Activated T-cell treated with anti-CD3 and anti-CD28 coated beads, Interleukin-2, amount 50 U/mL, for 4 hours (primary cell): ENCODE results near the gene NAT8L. TPM values are rescaled to one million over a fixed set of nuclear protein-coding genes. Genes with fewer than 3 reads are reported as not detected.

Experiments used
- ATAC-seq, 2 donors: fragments of 200-7000 bp; cut with Tn5 transposase; one replicate each; pipeline ENCODE4 v1.10.0; 2021
- DNase-seq: peaks from one replicate; pipeline ENCODE4 v3.0.0-alpha.2; 2020
- H3K27me3 Mint-ChIP-seq: one replicate; pipeline ENCODE4 v1.8.0; 2021; ENCODE audit warnings: low read depth, mixed read lengths
- H3K36me3 Mint-ChIP-seq: one replicate; pipeline ENCODE4 v1.8.0; 2022; ENCODE audit warnings: mixed read lengths; ENCODE audit not compliant: insufficient read depth
- H3K4me1 Mint-ChIP-seq: one replicate; pipeline ENCODE4 v1.8.0; 2021; ENCODE audit warnings: low read depth, mixed read lengths
- H3K4me3 Mint-ChIP-seq: one replicate; pipeline ENCODE4 v1.8.0; 2021; ENCODE audit warnings: mild to moderate bottlenecking, moderate library complexity, mixed read lengths
- H3K9me3 Mint-ChIP-seq: one replicate; pipeline ENCODE4 v1.8.0; 2021; ENCODE audit warnings: mixed read lengths
- total RNA-seq, 3 donors: library from RNA; stranded (reverse); gene quantifications; one replicate each; pipeline ENCODE4 v1.2.1, GENCODE V29; 2021

Gene NAT8L
- total RNA-seq, 3 donors from 2014 or later, result 0.71 to 1.2 (median 0.82) TPM

- Mint-ChIP-seq H3K9me3 (no peaks in the 10 kb centered on the region), H3K4me1 (peaks cover 5% of the 10 kb centered on the region), H3K4me3 (peak overlapping the region; percentile 76), H3K36me3 (no peaks in the 10 kb centered on the region), H3K27me3 (peaks cover 18% of the 10 kb centered on the region)
- DNase-seq (peak; percentile 28), ATAC-seq (peak; percentile 57 to 70)
Observed at GRCh38 chr4:2042204-2042946, 16.8 kb upstream of the NAT8L start.

GRCh38 chr4:2042947-2043395 is 16.2 kb upstream of the NAT8L start:
- no peak for ATAC-seq
- H3K9me3 Mint-ChIP-seq, result no peaks in the 10 kb centered on the region
- peaks cover 5% of the 10 kb centered on the region for H3K4me1 Mint-ChIP-seq
- peaks cover 23% of the 10 kb centered on the region for H3K27me3 Mint-ChIP-seq
- peak overlapping the region; percentile 76 for H3K4me3 Mint-ChIP-seq
- DNase-seq, result no peak
- no peaks in the 10 kb centered on the region for H3K36me3 Mint-ChIP-seq

GRCh38 chr4:2043396-2044118 is 15.6 kb upstream of the NAT8L start:
- Mint-ChIP-seq H3K9me3 (no peaks in the 10 kb centered on the region), H3K27me3 (peaks cover 27% of the 10 kb centered on the region), H3K4me1 (peaks cover 5% of the 10 kb centered on the region), H3K4me3 (no peak overlapping the region), H3K36me3 (no peaks in the 10 kb centered on the region)
- no peak for ATAC-seq
- DNase-seq, result no peak

GRCh38 chr4:2044119-2044485 is 15.0 kb upstream of the NAT8L start:
- peaks cover 5% of the 10 kb centered on the region for H3K4me1 Mint-ChIP-seq
- DNase-seq, result no peak
- no peaks in the 10 kb centered on the region for H3K36me3 Mint-ChIP-seq
- H3K4me3 Mint-ChIP-seq, result no peak overlapping the region
- no peak for ATAC-seq
- peaks cover 27% of the 10 kb centered on the region for H3K27me3 Mint-ChIP-seq
- no peaks in the 10 kb centered on the region for H3K9me3 Mint-ChIP-seq

GRCh38 chr4:2044542-2045517 is 14.3 kb upstream of the NAT8L start:
- DNase-seq (no peak), ATAC-seq (no peak)
- Mint-ChIP-seq H3K4me3 (no peak overlapping the region), H3K27me3 (peaks cover 31% of the 10 kb centered on the region), H3K36me3 (no peaks in the 10 kb centered on the region), H3K9me3 (no peaks in the 10 kb centered on the region), H3K4me1 (peaks cover 5% of the 10 kb centered on the region)

- no peak overlapping the region for H3K4me3 Mint-ChIP-seq
- H3K9me3 Mint-ChIP-seq, result no peaks in the 10 kb centered on the region
- H3K36me3 Mint-ChIP-seq, result no peaks in the 10 kb centered on the region
- DNase-seq (no peak), ATAC-seq (no peak)
- H3K27me3 Mint-ChIP-seq, result peaks cover 31% of the 10 kb centered on the region
- H3K4me1 Mint-ChIP-seq, result peaks cover 3% of the 10 kb centered on the region
Observed at GRCh38 chr4:2045518-2045951, 13.6 kb upstream of the NAT8L start.

- Mint-ChIP-seq H3K9me3 (no peaks in the 10 kb centered on the region), H3K4me1 (peaks cover 3% of the 10 kb centered on the region), H3K27me3 (peaks cover 36% of the 10 kb centered on the region), H3K4me3 (no peak overlapping the region), H3K36me3 (no peaks in the 10 kb centered on the region)
- DNase-seq, result no peak
- ATAC-seq, result no peak
Observed at GRCh38 chr4:2046031-2046961, 12.8 kb upstream of the NAT8L start.

GRCh38 chr4:2047031-2047660 is 12.0 kb upstream of the NAT8L start:
- Mint-ChIP-seq H3K4me1 (no peaks in the 10 kb centered on the region), H3K36me3 (no peaks in the 10 kb centered on the region), H3K27me3 (peaks cover 40% of the 10 kb centered on the region), H3K9me3 (no peaks in the 10 kb centered on the region), H3K4me3 (no peak overlapping the region)
- DNase-seq, result no peak
- no peak for ATAC-seq

GRCh38 chr4:2047781-2048581 is 11.1 kb upstream of the NAT8L start:
- H3K4me3 Mint-ChIP-seq, result no peak overlapping the region
- no peak for ATAC-seq
- DNase-seq, result no peak
- no peaks in the 10 kb centered on the region for H3K9me3 Mint-ChIP-seq
- H3K4me1 Mint-ChIP-seq, result no peaks in the 10 kb centered on the region
- peaks cover 43% of the 10 kb centered on the region for H3K27me3 Mint-ChIP-seq
- H3K36me3 Mint-ChIP-seq, result no peaks in the 10 kb centered on the region

- H3K9me3 Mint-ChIP-seq, result no peaks in the 10 kb centered on the region
- DNase-seq, result no peak
Observed at GRCh38 chr4:2048831-2049230, 10.3 kb upstream of the NAT8L start.

GRCh38 chr4:2049381-2049780 is 9.7 kb upstream of the NAT8L start:
- H3K9me3 Mint-ChIP-seq, result no peaks in the 10 kb centered on the region
- H3K27me3 Mint-ChIP-seq, result peaks cover 49% of the 10 kb centered on the region
- no peaks in the 10 kb centered on the region for H3K4me1 Mint-ChIP-seq
- H3K4me3 Mint-ChIP-seq, result no peak overlapping the region
- DNase-seq, result no peak
- H3K36me3 Mint-ChIP-seq, result no peaks in the 10 kb centered on the region
- no peak for ATAC-seq

More at GRCh38 chr4:2048831-2049230, 10.3 kb upstream of the NAT8L start:
- Mint-ChIP-seq H3K4me1 (no peaks in the 10 kb centered on the region), H3K27me3 (peaks cover 44% of the 10 kb centered on the region), H3K36me3 (no peaks in the 10 kb centered on the region), H3K4me3 (no peak overlapping the region)
- ATAC-seq, result no peak

GRCh38 chr4:2049811-2050210 is 9.3 kb upstream of the NAT8L start:
- Mint-ChIP-seq H3K9me3 (no peaks in the 10 kb centered on the region), H3K4me3 (no peak overlapping the region), H3K36me3 (no peaks in the 10 kb centered on the region), H3K27me3 (peaks cover 49% of the 10 kb centered on the region), H3K4me1 (no peaks in the 10 kb centered on the region)
- no peak for ATAC-seq
- no peak for DNase-seq
